ENCODE results near the gene MRPL4. TPM values are rescaled to one million over a fixed set of nuclear protein-coding genes. Genes with fewer than 3 reads are reported as not detected.
"Not testable (repeated sequence)": the region's sequence is repeated elsewhere in the genome, so short reads cannot be mapped to it uniquely, and the experiment has no call there.

MRPL4 gene
- total RNA-seq, 2 experiments from 2014 or later, result 44.6 to 47.3 TPM

DNA sequence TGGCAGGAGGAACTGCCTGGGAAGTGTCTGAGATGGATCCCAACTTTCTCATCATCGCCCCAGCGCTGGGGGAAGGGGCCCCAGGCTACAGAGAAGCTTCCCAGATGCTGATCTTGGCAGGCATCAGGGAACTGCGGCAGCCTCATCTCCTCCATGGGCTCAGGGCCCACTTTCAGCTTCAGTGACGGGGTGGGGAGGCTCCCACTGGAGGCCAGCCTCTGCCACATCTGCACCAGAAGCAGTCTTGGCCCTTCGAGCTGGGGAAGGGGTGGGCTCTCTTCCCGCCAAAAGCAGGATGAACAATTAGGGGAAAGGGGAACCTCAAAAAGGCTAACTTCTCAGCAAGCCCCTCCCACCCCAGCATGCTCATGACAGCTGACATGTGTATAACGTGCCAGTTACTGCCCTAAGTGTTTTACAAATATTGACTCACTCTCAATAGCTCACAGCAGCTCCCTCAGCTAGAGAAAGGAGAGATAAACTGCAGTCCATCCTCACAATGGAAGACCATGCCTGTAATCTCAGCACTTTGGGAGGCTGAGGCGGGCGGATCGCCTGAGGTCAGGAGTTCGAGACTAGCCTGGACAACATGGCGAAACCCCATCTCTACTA, 13.7 kb upstream of the MRPL4 start:
- Histone ChIP-seq H3K4me1 (ENCODE audit: insufficient read depth, low read length) (peaks cover 29% of the 10 kb centered on the region), H3K27ac (ENCODE audit: low read depth in 1 of 2, low read length in 2 of 2) (no peak overlapping the region), H3K27me3 (ENCODE audit: control insufficient read depth in 1 of 2, insufficient read depth in 2 of 2, low read length in 2 of 2) (no peaks in the 10 kb centered on the region), H3K36me3 (ENCODE audit: insufficient read depth, low read length) (no peaks in the 10 kb centered on the region), H3K4me3 (ENCODE audit: low read length) (no peak overlapping the region), H3K9me3 (ENCODE audit: control insufficient read depth in 1 of 2, insufficient read depth in 1 of 2, low read length in 2 of 2) (no peaks in the 10 kb centered on the region)
- intact Hi-C loops (cut with DNase I, micrococcal nuclease), result no loop called here
- ChIA-PET CTCF (interaction anchor here (1.3 kb wide), 1 partner anchor 12 kb away, joined by 4 read pairs; no protein-coding TSS in a partner anchor), POLR2A (no interaction called here)
- TF ChIP-seq, protein P1, sequence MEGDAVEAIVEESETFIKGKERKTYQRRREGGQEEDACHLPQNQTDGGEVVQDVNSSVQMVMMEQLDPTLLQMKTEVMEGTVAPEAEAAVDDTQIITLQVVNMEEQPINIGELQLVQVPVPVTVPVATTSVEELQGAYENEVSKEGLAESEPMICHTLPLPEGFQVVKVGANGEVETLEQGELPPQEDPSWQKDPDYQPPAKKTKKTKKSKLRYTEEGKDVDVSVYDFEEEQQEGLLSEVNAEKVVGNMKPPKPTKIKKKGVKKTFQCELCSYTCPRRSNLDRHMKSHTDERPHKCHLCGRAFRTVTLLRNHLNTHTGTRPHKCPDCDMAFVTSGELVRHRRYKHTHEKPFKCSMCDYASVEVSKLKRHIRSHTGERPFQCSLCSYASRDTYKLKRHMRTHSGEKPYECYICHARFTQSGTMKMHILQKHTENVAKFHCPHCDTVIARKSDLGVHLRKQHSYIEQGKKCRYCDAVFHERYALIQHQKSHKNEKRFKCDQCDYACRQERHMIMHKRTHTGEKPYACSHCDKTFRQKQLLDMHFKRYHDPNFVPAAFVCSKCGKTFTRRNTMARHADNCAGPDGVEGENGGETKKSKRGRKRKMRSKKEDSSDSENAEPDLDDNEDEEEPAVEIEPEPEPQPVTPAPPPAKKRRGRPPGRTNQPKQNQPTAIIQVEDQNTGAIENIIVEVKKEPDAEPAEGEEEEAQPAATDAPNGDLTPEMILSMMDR (IDR thresholded peaks at IDR 0.05), result no peak
- H3K9me3 Mint-ChIP-seq, result no peaks in the 10 kb centered on the region
- peak overlapping the region; percentile 56 for H3K27ac Mint-ChIP-seq
- H3K4me3 Mint-ChIP-seq, result no peak overlapping the region
- H3K36me3 Mint-ChIP-seq (ENCODE audit: low read depth), result no peaks in the 10 kb centered on the region
- no peaks in the 10 kb centered on the region for H3K27me3 Mint-ChIP-seq
- DNase-seq, result no peak
- no peak for ATAC-seq (ENCODE audit: poor library complexity)
- peaks cover 18% of the 10 kb centered on the region for H3K4me1 Mint-ChIP-seq (ENCODE audit: low read depth)

DNA sequence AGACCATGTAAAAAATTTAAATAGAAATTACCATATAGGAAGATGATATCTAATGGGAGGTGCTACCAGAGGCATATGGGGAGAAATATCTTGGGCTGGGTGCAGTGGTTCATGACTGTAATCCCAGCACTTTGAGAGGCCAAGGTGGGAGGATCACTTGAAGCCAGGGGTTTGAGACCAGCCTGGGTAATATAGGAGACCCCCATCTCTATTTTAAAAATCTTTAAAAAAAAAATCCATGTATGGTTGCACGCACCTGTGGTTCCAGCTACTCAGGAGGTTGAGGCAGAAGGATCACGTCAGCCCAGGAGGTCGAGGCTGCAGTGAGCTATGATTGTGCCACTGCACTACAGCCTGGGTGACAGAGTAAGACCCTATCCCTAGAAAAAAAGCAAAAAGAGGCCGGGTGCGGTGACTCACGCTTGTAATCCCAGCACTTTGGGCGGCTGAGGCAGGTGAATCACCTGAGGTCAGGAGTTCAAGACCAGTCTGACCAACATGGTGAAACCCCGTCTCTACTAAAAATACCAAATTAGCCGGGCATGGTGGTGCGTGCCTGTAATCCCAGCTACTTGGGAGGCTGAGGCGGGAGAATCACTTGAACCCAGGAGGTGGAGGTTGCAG, 10.1 kb upstream of the MRPL4 start:
- H3K27me3 ChIP-seq (ENCODE audit: control insufficient read depth in 1 of 2, insufficient read depth in 2 of 2, low read length in 2 of 2); DNase-seq; H3K4me3 Mint-ChIP-seq; H3K27me3 Mint-ChIP-seq; POLR2A ChIA-PET; H3K36me3 ChIP-seq (ENCODE audit: insufficient read depth, low read length); H3K9me3 ChIP-seq (ENCODE audit: control insufficient read depth in 1 of 2, insufficient read depth in 1 of 2, low read length in 2 of 2); ATAC-seq (ENCODE audit: poor library complexity); H3K27ac Mint-ChIP-seq; H3K4me1 ChIP-seq (ENCODE audit: insufficient read depth, low read length); intact Hi-C loops (cut with DNase I, micrococcal nuclease); H3K27ac ChIP-seq (ENCODE audit: low read depth in 1 of 2, low read length in 2 of 2); H3K36me3 Mint-ChIP-seq (ENCODE audit: low read depth); H3K9me3 Mint-ChIP-seq; H3K4me1 Mint-ChIP-seq (ENCODE audit: low read depth); CTCF ChIA-PET; H3K4me3 ChIP-seq (ENCODE audit: low read length): not testable (repeated sequence)

DNA sequence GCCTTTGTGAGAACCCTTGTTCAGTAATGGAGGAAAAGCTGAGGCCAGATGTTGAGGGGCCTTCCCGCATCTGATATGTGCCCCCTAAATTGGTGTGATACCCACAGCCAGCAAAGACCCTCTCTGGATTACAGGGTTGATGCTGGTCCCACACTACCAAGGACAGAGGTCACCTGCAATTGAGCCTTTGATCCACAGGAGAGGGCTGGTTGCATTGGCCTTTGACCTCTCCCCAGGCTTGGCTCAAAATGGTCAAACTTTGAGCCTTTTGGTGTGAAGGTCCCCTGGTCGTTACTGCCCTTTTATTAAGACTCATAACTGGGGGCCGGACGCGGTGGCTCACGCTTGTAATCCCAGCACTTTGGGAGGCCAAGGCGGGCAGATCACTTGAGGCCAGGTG, 8.4 kb upstream of the MRPL4 start:
- Mint-ChIP-seq H3K9me3 (no peaks in the 10 kb centered on the region), H3K27ac (no peak overlapping the region), H3K36me3 (ENCODE audit: low read depth) (no peaks in the 10 kb centered on the region), H3K4me3 (no peak overlapping the region), H3K4me1 (ENCODE audit: low read depth) (no peaks in the 10 kb centered on the region), H3K27me3 (no peaks in the 10 kb centered on the region)
- H3K27me3 ChIP-seq (ENCODE audit: control insufficient read depth in 1 of 2, insufficient read depth in 2 of 2, low read length in 2 of 2), result no peaks in the 10 kb centered on the region
- POLR2A ChIA-PET, result no interaction called here
- TF ChIP-seq, protein P1 (IDR thresholded peaks at IDR 0.05), result no peak
- no peak overlapping the region for H3K4me3 ChIP-seq (ENCODE audit: low read length)
- DNase-seq (no peak), ATAC-seq (ENCODE audit: poor library complexity) (no peak)
- no peak overlapping the region for H3K27ac ChIP-seq (ENCODE audit: low read depth in 1 of 2, low read length in 2 of 2)
- CTCF ChIA-PET, result no interaction called here
- no peaks in the 10 kb centered on the region for H3K9me3 ChIP-seq (ENCODE audit: control insufficient read depth in 1 of 2, insufficient read depth in 1 of 2, low read length in 2 of 2)
- H3K36me3 ChIP-seq (ENCODE audit: insufficient read depth, low read length), result no peaks in the 10 kb centered on the region
- intact Hi-C loops (cut with DNase I, micrococcal nuclease), result no loop called here
- no peaks in the 10 kb centered on the region for H3K4me1 ChIP-seq (ENCODE audit: insufficient read depth, low read length)
